Transverse colon (tissue), 4 donors: ENCODE results near the gene SFN.

Experiments
- CTCF ChIP-seq, 5 experiments: fragments of 200-600 bp in 3 of 5; fragments of 450-650 bp in 2 of 5; sonication (generic) in 3 of 5; IDR thresholded peaks; 1 replicate in 2 of 5; 2 replicates in 3 of 5; pipeline ENCODE4 v1.5.1; 2016 to 2017; ENCODE audit warnings: antibody characterized with exemption in 5 of 5, inconsistent platforms in 3 of 5, mild to moderate bottlenecking in 2 of 5, moderate library complexity in 1 of 5
- POLR2AphosphoS5 ChIP-seq, 3 donors: sonication (generic); formaldehyde crosslinking; IDR thresholded peaks; one replicate each; pipeline ENCODE4 v1.6.1; 2016; ENCODE audit warnings: antibody characterized with exemption in 3 of 3

GRCh38 chr1:26861286-26861701 lies 1.7 kb upstream of the SFN start:
- TF ChIP-seq POLR2AphosphoS5 (IDR thresholded peaks at IDR 0.05) (no peak), CTCF (IDR thresholded peaks at IDR 0.05) (peak in 1 of 5 experiments; percentile 28)
